HG03571 (cell line): ENCODE results near the gene KPNA2.
"Not testable (repeated sequence)": the region's sequence is repeated elsewhere in the genome, so short reads cannot be mapped to it uniquely, and the experiment has no call there.

Experiments
- ATAC-seq: cut with Tn5 transposase; IDR thresholded peaks from one replicate; pipeline ENCODE4 v1.9.1; 2021; ENCODE audit not compliant: unreplicated experiment

The KPNA2 gene

DNA sequence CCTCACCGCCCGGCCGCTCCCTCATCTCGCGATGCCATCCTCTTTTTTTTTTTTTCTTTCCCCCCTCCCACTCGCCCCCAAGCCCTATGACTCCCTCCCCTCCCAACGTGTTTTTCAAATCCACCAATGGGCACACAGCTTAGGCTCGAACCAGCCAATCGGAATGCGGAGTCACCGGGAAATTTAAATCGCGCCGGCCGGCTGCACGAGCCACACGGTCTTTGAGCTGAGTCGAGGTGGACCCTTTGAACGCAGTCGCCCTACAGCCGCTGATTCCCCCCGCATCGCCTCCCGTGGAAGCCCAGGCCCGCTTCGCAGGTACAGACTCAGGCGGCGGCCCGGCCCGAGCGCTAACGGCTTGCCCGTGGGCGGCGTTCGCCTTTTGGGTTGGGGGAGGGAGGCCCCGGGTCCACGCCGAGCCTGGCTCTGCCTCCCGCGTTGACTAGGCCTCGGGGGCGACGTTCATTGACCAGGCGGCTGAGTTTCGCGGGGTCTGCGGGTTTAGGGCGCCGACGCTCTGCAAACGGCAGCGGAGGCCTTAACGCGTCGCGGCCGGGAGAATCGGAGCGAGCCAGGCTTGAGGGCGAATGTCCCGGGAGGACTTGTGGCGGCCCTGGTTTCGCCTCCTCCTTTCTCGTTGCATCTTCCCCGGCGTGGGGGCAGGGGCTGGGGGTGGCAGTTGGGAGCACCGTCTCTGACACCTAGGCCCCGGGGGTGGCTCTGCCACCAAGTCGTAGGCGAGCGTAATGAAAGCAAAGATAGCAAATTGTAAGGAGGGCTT, at the start of gene KPNA2:
Gene KPNA2 (plus strand): TSS at position 213 of the 781 bp plus-strand sequence. CDS start 1,398 bp downstream, outside the sequence.
- ATAC-seq: peak; percentile 80

GRCh38 chr17:67990909-67991308, 44.6 kb upstream of the KPNA2 start:
- ATAC-seq: no peak

GRCh38 chr17:67992548-67993152, 42.9 kb upstream of the KPNA2 start:
- ATAC-seq: no peak

DNA sequence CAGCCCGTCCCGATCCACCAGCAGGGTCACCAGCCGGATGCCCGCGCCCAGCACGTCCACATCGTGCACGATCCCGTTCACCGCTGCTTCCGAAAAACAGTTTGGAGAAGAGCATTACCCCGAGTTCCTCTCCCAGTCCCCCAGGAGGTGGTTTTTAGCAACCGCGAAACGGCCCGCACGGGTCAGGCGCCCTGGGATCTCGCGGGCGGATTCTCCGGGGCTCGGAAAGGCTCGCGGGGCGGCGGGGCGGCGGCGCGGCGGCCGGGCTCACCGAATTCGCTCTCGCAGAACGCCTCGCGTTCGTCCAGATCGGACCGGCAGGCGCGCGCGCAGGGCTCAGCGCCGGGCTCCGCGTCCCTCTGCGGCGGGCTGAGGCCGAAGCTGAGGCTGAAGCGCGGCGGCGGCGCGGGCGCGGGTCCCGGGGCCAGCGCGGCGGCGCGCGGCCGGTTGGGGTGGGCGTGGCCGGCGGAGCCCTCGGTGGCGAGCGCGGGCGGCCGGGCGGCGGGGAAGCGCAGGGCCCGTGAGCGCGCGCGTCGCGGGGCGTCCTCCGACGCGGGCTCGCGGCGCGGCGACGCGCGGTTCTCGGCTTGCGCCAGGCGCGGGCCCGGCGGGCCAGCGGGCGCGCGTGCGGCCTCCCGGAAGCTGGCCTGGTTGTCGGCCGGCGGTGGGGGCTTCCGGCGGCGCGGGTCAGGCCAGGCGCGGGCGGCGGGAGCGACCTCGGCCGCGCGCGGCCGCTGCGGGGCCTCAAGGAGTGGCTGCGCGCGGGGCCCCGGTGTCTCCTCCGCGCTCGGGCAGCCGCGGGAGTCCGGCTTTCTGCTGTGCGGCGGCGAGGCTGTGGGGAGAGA, 42.2 kb upstream of the KPNA2 start:
- peak; percentile 69 for ATAC-seq

- ATAC-seq: no peak
Measured at GRCh38 chr17:67993998-67994361, 41.6 kb upstream of the KPNA2 start.

- ATAC-seq: no peak
Measured at GRCh38 chr17:67994817-67995569, 40.5 kb upstream of the KPNA2 start.

DNA sequence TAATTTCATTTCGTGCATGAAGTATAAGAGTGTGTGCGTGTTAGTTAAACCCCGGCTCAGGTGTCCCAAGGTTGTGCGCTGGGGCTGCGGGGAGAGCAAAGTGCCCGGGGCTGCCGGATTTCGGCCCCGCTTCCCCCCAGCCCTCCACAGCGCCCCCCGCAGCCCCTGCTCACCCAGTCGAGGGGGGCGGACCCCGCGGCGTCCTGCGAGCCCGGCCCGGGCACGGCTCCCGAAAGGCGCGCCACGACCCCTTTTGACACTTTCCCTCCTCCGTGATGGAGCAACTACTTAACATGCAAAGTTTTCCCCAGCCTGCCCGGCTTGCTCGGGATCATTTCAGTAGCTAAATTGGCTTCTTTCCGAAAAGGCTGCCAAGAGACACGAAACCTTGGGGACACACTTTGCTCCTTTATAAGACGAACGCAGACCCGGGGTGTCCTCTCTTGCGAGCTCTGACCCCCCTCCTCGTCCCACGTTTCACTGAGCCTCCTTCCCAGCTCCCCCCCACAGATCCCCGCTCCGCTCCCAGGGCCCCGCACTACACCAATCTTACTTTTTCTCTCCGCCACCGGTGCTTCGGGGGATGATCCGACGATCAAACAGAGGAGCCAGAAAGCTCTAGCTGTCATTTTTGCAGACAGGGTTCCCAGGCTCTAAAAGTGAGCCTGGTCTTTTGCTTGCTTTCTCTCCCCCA, 39.8 kb upstream of the KPNA2 start:
- no peak for ATAC-seq

GRCh38 chr17:67996301-67997171, 39.0 kb upstream of the KPNA2 start, which contains the start of gene C17orf58:
Gene C17orf58 (minus strand): TSS chr17:67996469. CDS start chr17:67996198, 271 bp downstream.
- ATAC-seq: not testable (repeated sequence)

- ATAC-seq: no peak
Measured at GRCh38 chr17:67998466-67998865, 37.1 kb upstream of the KPNA2 start.

DNA sequence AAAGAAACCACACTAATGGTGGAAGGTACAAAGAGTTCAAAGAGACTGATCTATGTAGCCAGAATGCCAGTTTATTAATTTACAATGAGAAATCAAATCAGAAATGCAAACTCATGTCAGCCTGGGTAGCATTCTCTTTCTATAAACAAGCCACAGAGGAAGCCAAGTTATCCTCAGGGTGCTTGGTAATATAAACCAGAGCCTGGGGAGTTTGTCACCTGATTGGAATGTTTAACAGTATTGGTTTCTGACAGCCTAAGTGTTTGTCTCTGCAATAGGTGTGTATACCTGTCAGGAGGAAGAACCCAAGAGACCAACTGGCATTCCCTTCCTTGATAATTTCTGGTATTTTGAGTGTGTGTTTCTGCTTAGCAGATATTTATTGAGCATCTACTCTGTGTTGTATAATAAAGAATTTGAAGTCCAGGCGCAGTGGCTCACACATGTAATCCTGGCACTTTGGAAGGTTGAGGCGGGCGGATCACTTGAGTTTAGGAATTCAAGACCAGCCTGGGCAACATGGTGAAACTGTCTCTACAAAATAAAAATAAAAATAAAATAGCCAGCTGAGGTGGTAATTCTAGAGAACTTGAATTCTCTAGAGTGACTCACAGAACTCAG, 36.1 kb upstream of the KPNA2 start:
- ATAC-seq: no peak

DNA sequence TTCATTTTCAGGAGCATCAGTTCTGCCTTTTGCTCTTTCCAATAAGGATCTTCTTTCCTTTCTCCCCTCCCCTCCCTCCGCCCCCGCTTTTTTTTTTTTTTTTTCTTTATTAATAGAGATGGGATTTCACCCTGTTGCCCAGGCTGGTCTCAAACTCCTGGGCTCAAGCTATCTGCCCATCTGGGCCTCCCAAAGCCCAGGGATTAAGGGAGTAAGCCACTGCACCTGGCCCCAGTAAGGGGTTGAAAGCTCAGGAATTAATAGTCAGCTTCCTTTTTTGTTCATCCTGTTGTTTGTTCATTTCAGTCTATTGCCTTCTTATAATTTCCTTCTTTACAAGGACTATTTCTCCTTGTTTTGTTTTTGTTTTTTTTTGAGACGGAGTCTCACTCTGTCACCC, 31.3 kb upstream of the KPNA2 start:
- ATAC-seq: no peak

GRCh38 chr17:68006797-68007196, 28.7 kb upstream of the KPNA2 start:
- ATAC-seq: no peak

- ATAC-seq: no peak
Measured at GRCh38 chr17:68011199-68011665, 24.3 kb upstream of the KPNA2 start.

GRCh38 chr17:68013385-68013784, 22.1 kb upstream of the KPNA2 start:
- no peak for ATAC-seq

DNA sequence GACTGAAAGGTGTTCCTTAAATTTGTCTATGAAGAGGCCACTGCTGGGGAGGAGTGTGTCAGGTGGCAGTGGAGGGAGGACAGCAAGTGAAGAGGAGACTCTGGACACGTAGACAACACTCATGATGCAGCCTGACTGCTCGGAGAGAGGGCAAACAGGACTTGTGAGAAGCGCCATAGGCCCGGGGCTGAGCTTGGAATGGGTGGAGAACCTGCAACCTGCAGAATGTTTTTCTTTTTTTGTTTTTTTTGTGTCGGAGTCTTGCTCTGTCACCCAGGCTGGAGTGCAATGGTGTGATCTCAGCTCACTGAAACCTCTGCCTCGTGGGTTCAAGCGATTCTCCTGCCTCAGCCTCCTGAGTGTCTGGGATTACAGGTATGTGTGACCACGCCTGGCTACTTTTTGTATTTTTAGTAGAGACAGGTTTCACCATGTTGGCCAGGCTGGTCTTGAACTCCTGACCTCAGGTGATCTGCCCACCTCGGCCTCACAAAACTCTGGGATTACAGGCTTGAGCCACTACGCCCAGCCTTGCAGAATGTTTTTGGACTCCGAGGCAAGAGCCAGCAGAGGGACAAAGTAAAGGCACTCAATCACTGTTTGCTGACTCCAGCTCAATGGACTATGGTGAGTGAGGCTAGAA, 20.3 kb upstream of the KPNA2 start:
- no peak for ATAC-seq

DNA sequence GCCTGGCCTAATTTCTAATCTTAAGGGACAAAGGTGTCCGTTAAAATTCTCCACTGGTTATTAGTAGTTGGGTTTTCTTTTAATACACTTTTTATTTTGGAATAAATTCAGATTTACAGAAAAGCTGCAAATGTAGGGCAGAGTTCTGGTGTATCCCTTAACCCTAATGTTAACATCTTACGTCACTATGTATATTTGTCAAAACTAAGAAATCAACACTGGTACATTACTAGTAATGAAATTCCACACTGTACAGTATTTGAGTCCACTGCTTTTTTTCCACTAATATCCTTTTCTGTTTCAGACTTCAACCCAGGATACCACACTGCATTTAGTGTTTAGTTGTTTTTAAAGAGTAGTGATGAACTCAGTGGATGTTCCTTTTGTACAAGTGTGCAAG, 18.7 kb upstream of the KPNA2 start:
- no peak for ATAC-seq

GRCh38 chr17:68018493-68018892, 17.0 kb upstream of the KPNA2 start:
- ATAC-seq: not testable (repeated sequence)

DNA sequence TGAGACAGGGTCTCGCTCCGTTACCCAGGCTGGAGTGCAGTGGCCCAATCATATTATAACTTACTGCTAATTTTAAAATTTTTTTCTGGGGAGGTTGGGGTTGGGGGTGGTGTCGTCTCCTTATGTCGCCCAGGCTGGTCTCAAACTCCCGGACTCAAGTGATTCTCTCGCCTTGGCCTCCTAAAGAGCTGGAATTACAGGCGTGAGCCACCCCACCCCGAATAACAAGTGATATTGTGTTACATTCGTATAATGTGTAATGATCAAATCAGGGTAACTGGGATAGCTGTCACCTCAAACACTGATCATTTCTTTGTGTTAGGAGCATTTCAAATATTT, 16.2 kb upstream of the KPNA2 start:
- no peak for ATAC-seq
